OCI-LY7 (cell line): Measurements from ENCODE around the gene PEPD. TPM values are rescaled to one million over a fixed set of nuclear protein-coding genes. Genes with fewer than 3 reads are reported as not detected.

ENCODE experiments used
- BruUV-seq: library from RNA; stranded (reverse); fragments of 400-500 nt; replicated peaks from 2 replicates; lab custom pipeline; 2021; lab: Mats Ljungman, UMichigan
- CTCF ChIA-PET: fragments of 300-600 bp; sonication (Branson Sonifier 250); formaldehyde crosslinking; loops from one replicate; lab custom pipeline; 2022; ENCODE audit warnings: antibody characterized with exemption; ENCODE audit not compliant: unreplicated experiment; lab: Charles Lee
- POLR2A ChIA-PET: fragments of 300-600 bp; sonication (Branson Sonifier 250); formaldehyde crosslinking; loops from one replicate; lab custom pipeline; 2022; ENCODE audit warnings: antibody characterized with exemption; lab: Charles Lee
- DNase-seq: peaks from one replicate; pipeline ENCODE4 v3.0.0-alpha.2; 2015; ENCODE audit warnings: low spot score
- H2AFZ ChIP-seq: fragments of 200-600 bp; sonication (generic), shearing (Covaris generic); 2 replicates; pipeline ENCODE4 v1.6.1; 2014; ENCODE audit warnings: mild to moderate bottlenecking, antibody characterized with exemption, low read length, moderate library complexity
- H3K27ac ChIP-seq: fragments of 200-600 bp; sonication (generic); 2 replicates; pipeline ENCODE4 v1.5.1; 2014; ENCODE audit warnings: mixed run types, low read depth, mild to moderate bottlenecking, moderate library complexity, low read length, inconsistent platforms; ENCODE audit not compliant: poor library complexity, severe bottlenecking
- H3K36me3 ChIP-seq: fragments of 200-600 bp; sonication (generic); 2 replicates; pipeline ENCODE4 v1.6.1; 2014; ENCODE audit warnings: mild to moderate bottlenecking, antibody characterized with exemption, low read length, moderate library complexity, mixed read lengths; ENCODE audit not compliant: insufficient read depth
- H3K4me1 ChIP-seq: fragments of 200-600 bp; sonication (generic); 2 replicates; pipeline ENCODE4 v1.5.1; 2014; ENCODE audit warnings: mild to moderate bottlenecking, low read length; ENCODE audit not compliant: insufficient read depth, poor library complexity, severe bottlenecking
- H3K4me2 ChIP-seq: fragments of 200-600 bp; sonication (generic); 2 replicates; pipeline ENCODE4 v1.6.1; 2014; ENCODE audit warnings: mild to moderate bottlenecking, low read length
- H3K4me3 ChIP-seq: fragments of 200-600 bp; sonication (generic); 2 replicates; pipeline ENCODE4 v1.5.1; 2014; ENCODE audit warnings: mild to moderate bottlenecking, low read depth, low read length; ENCODE audit not compliant: poor library complexity, severe bottlenecking
- H3K79me2 ChIP-seq: fragments of 200-600 bp; sonication (generic); 2 replicates; pipeline ENCODE4 v1.6.1; 2016; ENCODE audit warnings: low read depth, mild to moderate bottlenecking, low read length, moderate library complexity, mixed read lengths; ENCODE audit not compliant: insufficient read depth
- H3K9me2 ChIP-seq: fragments of 200-600 bp; sonication (generic); 2 replicates; pipeline ENCODE4 v1.6.1; 2016; ENCODE audit warnings: mild to moderate bottlenecking, low read length, mixed read lengths; ENCODE audit not compliant: insufficient read depth
- H3K9me3 ChIP-seq: fragments of 200-600 bp; sonication (generic); 2 replicates; pipeline ENCODE4 v1.6.1; 2014; ENCODE audit warnings: mild to moderate bottlenecking, mixed run types, low read length, mixed read lengths
- H4K20me1 ChIP-seq: fragments of 200-600 bp; sonication (generic); 2 replicates; pipeline ENCODE4 v1.6.1; 2014; ENCODE audit warnings: mild to moderate bottlenecking, antibody characterized with exemption, low read length, moderate library complexity, mixed read lengths; ENCODE audit not compliant: insufficient read depth
- CTCF ChIP-seq: fragments of 200-600 bp; sonication (generic); conservative IDR thresholded peaks from 2 replicates; pipeline ENCODE4 v1.5.1; 2014; ENCODE audit warnings: mild to moderate bottlenecking, antibody characterized with exemption, low read length, moderate library complexity, mixed read lengths
- EZH2phosphoT487 ChIP-seq: fragments of 200-600 bp; sonication (generic); IDR thresholded peaks from 2 replicates; pipeline ENCODE4 v1.6.1; 2018; ENCODE audit warnings: low read depth, borderline replicate concordance, mild to moderate bottlenecking, mixed run types, antibody characterized with exemption, low read length, moderate library complexity, mixed read lengths
- intact Hi-C: fragments of 100-400 bp; cut with micrococcal nuclease; formaldehyde crosslinking; loops from one replicate; pipeline ENCODE4 v1.10.0; 2022; ENCODE audit not compliant: unreplicated experiment
- total RNA-seq, 2 experiments: library from RNA; depleted of rRNA in 1 of 2; stranded (reverse); fragments of >200 nt in 1 of 2; shearing (Covaris generic) in 1 of 2; gene quantifications; 2 replicates each; pipeline ENCODE4 v1.2.3, GENCODE V29; 2014 to 2022

PEPD gene
- total RNA-seq, 2 experiments from 2014 or later: 24.4 to 29.7 TPM

GRCh38 chr19:33499671-33500506, 21.7 kb downstream of the PEPD start:
- Histone ChIP-seq H3K79me2 (no peaks in the 10 kb centered on the region), H3K4me1 (no peaks in the 10 kb centered on the region), H3K9me2 (no peaks in the 10 kb centered on the region), H2AFZ (no peak overlapping the region), H4K20me1 (no peaks in the 10 kb centered on the region), H3K4me2 (no peak overlapping the region), H3K4me3 (no peak overlapping the region), H3K27ac (no peak overlapping the region), H3K36me3 (no peaks in the 10 kb centered on the region), H3K9me3 (no peaks in the 10 kb centered on the region)
- ChIA-PET POLR2A (no interaction called here), CTCF (no interaction called here)
- TF ChIP-seq EZH2phosphoT487 (no peak), CTCF (no peak)
- DNase-seq: no peak
- intact Hi-C loops: no loop called here
- BruUV-seq: no TSS peak

- Histone ChIP-seq H3K79me2 (no peaks in the 10 kb centered on the region), H3K4me1 (no peaks in the 10 kb centered on the region), H3K9me2 (no peaks in the 10 kb centered on the region), H4K20me1 (no peaks in the 10 kb centered on the region), H2AFZ (no peak overlapping the region), H3K36me3 (no peaks in the 10 kb centered on the region), H3K4me2 (no peak overlapping the region), H3K4me3 (no peak overlapping the region), H3K27ac (no peak overlapping the region), H3K9me3 (no peaks in the 10 kb centered on the region)
- ChIA-PET POLR2A (no interaction called here), CTCF (no interaction called here)
- TF ChIP-seq CTCF (no peak), EZH2phosphoT487 (no peak)
- no TSS peak for BruUV-seq
- intact Hi-C loops: no loop called here
- DNase-seq: no peak
These were observed 22.3 kb downstream of the PEPD start for GRCh38 chr19:33499248-33499647.

GRCh38 chr19:33498391-33499000, 23.1 kb downstream of the PEPD start:
- H3K36me3 ChIP-seq: no peaks in the 10 kb centered on the region
- H3K4me1 ChIP-seq: no peaks in the 10 kb centered on the region
- no peak overlapping the region for H3K4me3 ChIP-seq
- H3K9me2 ChIP-seq: no peaks in the 10 kb centered on the region
- no peak overlapping the region for H2AFZ ChIP-seq
- H3K9me3 ChIP-seq: no peaks in the 10 kb centered on the region
- TF ChIP-seq EZH2phosphoT487 (no peak), CTCF (no peak)
- ChIA-PET POLR2A (no interaction called here), CTCF (no interaction called here)
- BruUV-seq: no TSS peak
- intact Hi-C loops: no loop called here
- DNase-seq: no peak
- no peak overlapping the region for H3K4me2 ChIP-seq
- no peak overlapping the region for H3K27ac ChIP-seq
- H4K20me1 ChIP-seq: no peaks in the 10 kb centered on the region
- H3K79me2 ChIP-seq: no peaks in the 10 kb centered on the region
